Stimulated activated CD8-positive, alpha-beta memory T cell treated with anti-CD3 and anti-CD28 coated beads, Interleukin-15, amount 100 ng/mL, for 1 hour (primary cell): ENCODE data around the gene DNAJB9.

Source experiments
- DNase-seq: peaks from one replicate; pipeline ENCODE4 v3.0.0-alpha.2; 2020; ENCODE audit warnings: low read depth

The DNAJB9 gene

DNA sequence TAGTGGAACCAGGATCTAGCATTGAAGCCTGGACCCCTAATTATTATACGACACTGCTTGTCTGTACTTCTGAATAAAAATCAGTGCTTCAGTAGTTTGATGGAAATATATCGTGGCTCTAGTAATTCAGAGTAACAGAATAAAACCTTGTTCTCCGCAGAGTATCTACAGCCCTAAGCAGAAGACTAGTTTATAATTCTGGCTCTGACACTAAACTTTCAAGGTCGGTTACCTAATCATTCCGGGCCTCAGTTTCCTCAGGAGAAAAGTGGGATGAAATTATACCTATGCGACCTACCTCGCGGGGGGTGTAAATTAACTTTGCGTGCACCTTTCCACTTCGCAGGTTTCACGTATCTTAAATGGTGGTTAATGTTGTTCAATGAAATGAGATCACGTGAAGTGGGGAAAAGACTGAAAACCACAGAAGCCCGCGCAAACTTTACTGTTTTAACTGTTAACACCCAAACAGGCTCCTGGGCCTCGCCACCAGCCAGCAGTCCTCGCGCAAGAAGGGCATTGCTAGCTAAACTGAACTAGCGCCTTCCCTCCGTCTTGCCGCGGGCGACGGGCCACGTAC, 783 bp upstream of the DNAJB9 start:
- peak; percentile 17 for DNase-seq

DNA sequence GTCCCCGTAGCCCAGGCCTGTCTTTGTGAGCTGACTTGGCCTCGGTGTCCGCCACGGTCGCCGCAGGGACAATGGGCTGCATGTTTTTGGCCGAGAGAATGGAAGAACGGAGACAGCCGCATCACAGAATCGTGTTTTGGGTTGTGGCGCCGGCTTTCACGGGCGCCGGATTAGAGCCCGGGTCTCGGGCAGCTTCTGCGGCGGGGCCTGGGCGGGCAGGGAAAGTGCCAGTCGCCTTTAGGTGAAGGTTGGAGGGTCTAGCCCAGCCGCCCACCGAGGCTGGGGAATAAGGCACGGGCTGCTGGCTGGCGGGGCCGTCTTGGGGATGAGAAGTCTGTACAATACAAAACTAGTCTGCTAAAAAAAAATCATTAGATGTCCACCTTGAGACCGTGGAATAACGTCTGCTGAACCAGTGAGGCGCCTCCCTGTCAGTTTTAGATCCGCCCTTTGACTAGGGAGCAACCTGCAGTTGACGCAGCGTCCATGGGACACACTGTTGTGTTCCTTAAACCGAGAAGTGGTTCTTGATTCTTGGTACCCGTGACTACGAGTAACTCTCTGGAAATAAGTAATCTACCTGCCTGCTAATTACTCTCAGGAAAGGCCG, 577 bp downstream of the DNAJB9 start:
- peak; percentile 13 for DNase-seq

DNA sequence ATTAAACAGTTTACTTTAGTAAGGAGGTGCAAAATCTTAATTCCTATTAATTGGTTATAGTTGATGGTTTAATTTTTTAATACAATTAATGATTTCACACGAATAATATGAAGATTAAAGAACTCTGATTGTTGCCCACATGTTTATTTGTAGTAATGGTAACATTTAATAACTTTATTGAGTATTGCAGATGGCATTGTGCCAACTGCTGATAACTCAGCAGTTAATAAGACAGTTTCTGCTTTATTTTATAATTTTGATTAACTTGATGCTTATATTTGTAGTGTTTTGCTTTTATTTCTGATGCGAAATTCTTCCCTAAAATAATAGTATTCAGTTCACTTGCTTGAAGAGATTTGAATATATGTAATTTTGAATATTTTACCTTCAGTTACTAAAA, 2.8 kb downstream of the DNAJB9 start:
- DNase-seq, result no peak

DNA sequence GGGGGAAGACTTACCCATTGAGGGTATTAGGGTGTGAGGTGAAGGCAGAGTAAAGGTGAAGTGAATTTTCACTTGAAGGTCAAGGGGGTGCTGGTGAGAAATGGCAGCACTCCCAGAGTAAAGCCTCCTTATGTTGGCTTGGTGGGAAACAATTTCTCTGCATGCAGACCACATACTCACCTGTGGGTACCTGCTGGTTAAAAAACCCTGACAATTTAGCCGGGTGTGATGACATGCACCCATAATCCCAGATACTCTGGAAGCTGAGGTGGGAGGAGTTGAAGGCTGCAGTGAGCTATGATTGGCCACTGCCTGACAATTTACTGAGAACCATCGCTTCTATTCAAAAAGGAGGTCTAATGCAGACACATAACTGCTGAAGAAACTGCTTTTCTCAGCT, 5.5 kb downstream of the DNAJB9 start:
- DNase-seq, result no peak

DNA sequence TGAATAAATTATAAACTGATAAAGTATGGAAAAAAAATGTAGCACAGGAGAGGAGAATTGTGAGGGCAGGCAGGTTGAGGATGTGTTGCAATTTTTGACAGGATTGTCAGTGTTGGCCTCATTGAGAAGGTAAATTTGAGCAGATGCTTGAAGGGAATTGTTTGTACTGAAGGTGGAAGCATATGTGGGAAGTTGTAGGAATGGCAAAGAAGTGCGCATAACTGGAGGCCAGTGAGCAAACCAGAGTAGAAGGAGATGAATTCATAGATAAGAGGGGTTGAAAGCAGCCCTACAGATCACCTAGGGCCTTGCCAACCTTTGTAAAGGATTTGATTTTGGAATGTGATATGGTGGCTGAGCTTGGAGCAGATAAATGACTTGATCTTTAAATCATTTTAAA, 6.4 kb downstream of the DNAJB9 start:
- no peak for DNase-seq

DNA sequence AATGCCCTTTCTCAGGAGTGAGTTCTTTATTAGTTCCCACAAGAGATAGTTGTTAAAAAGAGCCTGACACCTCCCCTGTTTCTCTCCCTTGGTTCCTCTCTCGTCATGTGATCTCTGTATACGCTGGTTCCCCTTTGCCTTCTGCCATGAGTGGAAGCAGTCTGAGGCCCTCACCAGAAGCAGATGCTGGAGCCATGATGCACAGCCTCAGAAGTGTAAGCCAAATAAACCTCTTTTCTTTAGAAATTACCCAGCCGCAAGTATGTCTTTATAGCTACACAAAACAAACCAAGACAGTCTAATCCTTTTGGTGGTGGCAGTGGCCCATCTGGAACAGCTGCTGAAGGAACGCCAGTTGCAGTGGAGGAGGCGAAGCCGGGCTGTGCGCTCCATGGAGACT, 9.3 kb downstream of the DNAJB9 start:
- no peak for DNase-seq

DNA sequence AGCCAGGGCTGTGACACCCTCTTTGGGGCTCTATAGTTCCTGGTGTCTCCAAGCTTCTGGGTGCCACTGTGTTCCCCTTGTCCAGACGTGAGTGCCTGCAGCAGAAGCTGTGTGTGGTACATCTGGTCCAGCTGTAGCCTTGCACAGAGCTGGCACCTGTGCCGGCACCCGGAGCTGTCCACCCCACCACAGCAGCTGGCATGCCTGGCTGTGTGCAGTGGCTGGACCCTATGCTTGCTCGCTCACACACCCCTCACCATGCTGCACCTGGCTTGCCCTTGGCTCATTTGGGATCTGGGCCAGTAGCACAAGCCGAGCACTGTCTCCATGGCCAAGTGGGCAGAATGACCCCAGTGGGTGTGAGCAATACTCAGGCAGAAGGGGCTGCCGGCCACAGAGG, 10.6 kb downstream of the DNAJB9 start:
- no peak for DNase-seq

DNA sequence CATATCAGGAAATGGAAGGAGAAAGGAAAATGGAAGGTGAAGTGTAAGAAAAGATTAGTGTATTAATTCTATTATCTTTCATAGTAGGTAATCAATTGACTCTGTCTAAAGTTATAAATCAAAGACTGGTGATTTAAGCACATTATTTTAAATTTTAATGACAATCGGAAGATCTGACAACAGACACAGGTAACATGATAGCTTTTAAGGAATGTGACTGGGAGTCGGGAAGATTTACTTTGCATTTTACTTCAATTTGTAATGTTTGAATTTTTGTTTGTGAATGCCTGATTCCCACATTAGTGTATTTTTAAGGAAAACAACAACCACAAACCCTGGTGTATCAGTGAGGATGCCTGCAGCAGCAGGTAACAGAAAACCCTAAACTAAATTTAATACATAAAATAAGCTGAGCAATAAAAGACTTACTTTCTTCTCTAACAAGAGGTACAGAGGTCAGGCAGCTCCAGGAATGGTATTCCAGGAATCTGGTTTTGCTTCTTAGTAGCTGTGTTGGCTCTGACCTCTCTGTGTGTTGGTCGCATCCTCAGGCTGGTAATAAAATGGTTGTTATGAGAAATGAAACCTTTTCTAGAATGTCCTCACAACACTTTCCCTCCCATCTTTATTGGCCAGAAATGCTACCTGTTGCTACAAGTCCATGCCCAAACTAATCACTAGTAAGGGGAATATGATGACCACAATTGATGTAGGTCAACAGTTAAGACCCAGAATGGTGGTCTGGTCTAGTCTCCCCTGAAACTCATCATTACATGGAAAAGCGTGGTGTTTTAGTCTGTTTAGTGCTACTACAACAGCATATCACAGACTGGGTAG, 12.2 kb downstream of the DNAJB9 start:
- no peak for DNase-seq

DNA sequence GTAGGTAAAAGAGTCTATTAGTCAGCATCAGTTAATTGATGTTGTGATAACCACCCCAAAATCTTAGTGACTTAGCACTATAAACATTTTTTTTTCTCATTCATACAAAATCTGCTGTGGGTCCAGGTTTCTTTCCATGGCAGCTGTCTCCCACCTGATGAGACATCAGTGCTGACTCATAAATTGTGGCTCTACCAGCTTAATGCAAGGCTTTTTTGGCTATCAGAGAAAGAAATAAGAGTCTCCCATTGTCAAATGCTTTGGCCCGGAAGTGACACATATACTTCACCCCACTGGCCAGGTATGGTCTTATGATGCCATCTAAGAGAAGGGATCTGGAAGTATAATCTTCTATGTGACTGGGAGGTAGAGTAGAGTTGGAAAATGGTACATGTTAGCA, 14.5 kb downstream of the DNAJB9 start:
- DNase-seq, result no peak

DNA sequence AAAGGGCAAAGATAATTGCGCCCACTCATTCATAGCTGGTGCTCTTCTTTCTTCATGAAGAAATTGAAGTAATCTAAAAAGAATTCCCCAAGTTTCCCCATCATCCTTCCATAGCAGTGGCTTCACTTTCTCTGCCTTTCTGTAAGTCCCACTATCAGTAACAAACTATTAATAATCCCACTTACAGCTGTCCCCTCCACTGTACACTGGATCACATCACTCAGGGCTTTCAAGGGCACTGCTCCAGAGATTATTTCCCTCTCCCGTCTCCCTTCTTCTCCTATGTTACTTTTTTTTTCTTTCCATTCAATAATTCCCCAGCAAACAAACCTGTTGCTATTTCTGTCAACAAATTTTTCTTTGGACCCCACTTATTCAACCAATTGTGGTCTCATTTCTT, 16.2 kb downstream of the DNAJB9 start:
- DNase-seq, result no peak

DNA sequence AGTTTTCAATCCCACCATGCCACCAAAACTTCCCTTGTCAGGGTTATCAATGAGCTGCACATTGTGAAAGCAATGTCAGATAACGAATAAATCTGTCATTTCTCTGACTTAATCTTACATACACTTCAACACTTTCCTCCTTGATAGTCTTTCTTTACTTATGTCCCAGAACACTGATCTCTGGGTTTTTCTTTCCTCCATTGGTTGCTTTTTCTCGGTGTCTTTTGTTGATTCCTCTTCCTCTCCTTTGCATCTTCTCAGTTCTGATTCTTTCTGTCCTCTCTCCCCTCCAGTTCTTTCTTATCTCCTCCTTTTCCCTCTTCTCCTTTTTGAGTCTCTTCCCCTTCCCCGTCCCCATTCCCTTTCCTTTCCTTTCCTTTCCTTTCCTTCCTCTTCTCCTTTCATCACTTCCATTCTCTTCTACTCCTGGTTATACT, 16.6 kb downstream of the DNAJB9 start:
- DNase-seq, result no peak

DNA sequence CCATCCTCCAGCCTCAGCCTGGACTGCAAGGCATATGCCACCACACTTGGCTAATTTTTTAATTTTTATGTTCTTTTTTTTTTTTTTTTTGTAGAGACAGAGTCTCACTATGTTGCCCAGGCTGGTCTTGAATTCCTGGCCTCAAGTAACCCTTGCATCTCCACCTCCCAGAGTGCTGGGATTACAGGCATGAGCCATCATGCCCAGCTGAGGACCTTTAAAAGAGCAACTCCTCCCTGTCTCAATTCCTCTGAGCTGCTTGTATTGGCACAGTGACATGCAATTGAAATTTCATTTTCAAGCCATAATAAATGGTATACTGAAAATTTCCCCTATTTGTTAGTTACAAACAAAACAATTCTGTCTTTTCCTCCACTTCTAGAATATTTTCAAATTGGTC, 19.5 kb downstream of the DNAJB9 start:
- no peak for DNase-seq

DNA sequence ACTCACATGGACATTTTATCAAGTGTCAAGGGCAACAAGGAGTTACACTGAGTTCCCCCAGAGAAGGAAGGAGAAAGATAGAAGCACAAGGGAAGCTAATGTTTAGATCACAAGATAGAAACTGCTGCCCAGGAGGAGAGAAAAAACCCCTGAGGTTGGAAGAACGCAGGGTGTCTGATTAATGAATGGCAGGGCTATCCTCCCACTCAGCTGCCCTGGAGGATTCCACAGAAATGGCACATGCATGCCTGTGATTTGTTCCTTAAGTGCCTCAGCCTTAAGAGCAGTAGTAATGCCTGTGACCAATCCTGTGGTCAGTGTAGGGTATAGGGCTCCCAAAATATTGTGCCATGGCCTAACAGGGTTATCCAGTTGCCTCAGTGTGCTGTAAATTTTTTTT, 20.2 kb downstream of the DNAJB9 start:
- no peak for DNase-seq

DNA sequence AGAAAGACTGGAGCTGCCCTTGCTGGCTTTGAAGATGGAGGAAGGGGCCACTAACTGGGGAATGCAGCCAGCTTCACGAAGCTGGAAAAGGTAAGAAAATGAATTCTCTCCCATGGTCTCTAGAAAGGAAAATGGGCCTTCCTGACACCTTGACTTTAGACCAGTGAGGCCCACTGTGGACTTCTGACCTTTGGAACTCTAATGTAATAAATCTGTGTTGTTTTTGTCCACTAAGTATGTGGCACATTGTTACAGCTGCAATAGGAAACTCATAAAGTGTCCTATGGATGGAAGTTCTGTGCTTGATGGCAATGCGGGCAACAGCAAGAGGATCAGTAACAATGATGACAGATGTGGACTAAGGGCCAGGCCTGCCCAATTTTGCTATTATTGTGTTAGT, 20.9 kb downstream of the DNAJB9 start:
- DNase-seq, result no peak

DNA sequence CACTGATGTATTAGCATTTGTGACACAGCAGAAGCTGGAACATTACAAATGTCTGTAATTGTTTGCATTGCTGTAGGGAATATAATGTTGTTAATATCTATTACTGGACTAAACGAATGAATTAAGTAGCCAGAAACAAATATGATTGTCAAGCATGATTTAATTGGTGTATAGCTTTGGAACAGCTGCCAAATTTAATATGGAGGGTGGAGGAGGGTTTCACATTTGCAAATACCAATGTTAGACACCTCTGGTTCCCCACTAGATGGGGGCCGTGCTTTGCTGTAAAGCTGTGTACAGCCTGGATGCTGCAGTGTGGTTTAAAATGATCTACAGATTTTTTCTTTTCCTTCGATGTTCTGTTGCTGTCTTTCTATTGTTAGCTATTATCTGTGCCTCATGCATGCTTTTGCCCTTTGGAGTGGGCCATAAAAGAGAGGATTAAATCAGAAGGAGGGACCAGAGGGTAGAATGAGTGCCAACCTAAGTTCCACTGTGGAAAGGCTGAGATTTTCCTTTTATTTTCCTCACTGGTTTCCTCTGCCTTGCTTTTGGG, 23.1 kb downstream of the DNAJB9 start:
- DNase-seq, result no peak

DNA sequence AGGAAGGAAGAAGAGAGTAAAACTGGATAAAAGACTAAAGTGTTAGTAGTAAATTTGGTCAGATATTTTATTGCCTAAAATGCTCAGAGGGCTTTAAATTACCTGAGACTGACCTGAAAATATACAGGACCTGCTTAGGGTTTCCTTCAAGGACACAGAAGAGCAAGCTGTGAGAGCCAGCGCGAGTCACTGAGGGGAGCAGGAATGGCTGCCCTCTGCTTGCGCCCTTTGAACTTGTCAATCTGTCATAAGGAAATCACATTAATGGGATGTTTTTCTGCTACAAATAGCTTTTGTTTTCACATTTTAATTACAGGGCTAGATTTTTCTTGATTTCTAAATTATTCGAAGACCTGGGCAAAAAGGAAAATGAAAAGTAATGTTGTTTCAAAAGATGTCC, 26.9 kb downstream of the DNAJB9 start:
- no peak for DNase-seq

DNA sequence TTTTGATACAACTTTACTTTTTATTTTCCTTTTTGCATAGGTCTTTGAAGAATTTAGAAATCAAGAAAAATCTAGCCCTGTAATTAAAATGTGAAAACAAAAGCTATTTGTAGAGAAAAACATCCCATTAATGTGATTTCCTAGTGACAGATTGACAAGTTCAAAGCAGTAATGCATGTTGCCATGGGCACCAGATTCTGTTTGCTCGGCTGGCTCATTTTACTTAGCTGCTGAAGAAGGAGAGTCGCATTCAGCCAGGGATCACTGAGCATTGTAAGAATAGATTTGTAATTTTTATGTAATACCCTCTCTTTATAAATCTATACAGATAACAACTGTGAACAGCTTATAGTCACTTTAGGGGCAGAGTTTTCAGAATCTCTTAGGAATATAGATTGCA, 28.5 kb downstream of the DNAJB9 start:
- no peak for DNase-seq

DNA sequence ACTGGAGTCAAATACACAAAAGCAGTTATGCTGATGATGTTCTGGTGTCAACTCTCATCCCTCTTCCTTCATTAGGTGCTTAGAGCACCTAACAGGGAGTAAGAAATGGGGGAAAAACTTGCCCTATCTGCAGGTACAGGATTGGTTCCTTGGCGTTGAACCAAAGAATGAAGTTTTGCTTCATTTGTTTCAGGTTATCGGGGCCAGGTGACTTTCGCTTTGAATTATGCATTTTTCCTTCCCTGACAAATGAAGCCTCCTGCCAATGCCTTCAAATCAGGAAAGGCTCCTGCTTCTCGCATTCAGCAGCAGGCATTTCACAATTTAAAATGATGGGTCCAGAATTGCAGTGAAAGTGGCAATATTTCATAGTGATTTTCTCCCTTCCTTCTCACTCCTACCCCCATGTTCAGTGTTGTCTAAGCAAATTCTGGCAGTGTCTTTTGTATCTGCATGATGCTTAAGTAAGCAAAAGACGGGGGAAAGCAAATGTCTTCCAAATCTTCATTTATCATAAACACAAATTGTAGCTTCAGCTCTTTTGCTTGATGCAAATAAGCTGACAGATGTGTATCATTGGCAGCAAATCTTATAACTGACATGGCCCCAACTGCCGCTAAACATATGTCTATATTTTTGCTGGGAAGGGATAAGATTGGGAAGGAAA, 29.4 kb downstream of the DNAJB9 start:
- DNase-seq, result no peak

DNA sequence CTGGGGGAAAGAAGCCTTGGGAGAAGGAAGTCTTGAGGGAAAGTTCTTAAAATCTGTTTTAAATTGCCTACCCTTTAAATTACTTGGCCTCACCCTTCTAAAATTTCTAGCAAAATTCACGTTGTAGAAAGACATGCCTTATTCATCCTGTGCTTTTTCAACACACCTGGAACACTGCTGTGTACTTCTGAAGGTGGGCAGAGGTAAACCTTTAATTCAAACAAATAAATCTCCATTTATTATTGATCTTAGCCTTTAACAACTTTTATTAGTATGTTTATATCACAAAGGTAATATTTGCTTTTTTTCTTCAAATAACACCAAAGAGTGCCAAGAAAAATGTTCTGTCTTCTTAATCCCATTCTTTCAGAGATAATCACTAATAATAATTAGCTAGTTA, 30.7 kb downstream of the DNAJB9 start:
- DNase-seq, result no peak

DNA sequence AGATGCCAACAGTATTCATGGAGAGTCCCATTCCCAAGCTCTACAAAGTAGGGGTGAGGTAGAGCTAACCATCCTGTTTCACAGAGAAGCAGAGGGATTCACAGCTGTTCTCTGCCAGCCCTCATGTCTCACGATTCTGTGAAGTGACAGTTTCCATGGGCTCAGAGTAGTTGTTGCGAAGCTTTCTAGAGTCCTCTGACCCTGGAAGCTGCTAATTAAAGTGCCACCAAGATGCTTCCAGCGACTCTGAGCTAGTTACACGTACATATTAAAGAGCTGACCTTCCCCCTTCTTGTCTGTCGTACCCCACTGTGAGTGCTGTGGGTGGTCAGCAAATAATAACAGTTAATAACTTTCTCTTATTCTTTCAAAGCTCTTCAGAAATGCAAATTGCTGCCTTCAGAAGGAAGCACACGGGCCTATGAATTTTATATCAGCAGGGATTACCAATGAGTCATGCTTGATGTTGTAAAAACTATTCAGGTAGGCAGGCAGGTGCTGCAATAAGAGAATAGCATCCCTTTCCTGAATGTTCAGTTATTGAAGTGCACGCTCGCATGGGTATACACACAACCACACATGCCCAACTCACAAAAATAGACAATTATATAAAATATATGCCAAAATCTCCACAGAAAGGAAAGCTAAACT, 34.1 kb downstream of the DNAJB9 start:
- DNase-seq, result no peak

DNA sequence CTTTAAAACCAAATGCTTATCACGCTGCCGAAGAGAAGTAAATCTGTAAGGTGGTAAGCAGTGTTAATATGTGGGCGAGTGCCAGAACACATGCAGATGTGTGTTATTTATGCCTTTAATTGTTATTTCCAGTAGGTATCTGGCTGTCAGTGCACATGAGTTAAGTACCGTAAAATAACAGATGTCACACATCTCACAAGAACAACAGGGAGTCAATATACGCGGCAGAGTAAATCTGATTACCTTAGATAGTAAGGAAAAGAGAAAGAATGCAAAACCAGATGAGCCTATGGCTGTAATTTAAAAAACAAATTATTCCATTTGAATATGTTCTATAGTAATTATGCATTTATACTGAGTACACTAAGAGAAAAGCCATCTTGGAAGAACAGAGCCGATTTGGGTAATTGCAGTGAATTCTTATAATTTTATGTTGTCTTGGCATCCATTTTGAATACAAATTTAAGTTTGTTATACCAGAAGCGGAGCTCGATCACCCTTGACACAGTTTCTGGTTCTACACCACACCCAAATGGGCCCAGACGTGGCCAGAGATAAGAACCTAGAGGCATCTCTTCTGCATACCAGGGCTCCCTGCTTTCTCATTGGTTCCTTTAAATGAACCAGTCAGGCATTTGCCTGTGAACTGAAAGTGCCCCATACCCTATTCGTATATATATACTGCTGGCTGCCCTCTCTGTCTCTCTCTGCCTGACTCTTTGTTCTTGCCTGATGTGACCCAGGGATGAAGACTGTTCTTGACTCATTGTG, 34.8 kb downstream of the DNAJB9 start:
- no peak for DNase-seq
